Neural cell (in vitro differentiated cells): ENCODE data around the gene ACTR3C.

Experiments used
- EP300 ChIP-seq: fragments of 450-650 bp; conservative IDR thresholded peaks from 2 replicates; pipeline ENCODE4 v1.6.1; 2014; ENCODE audit warnings: antibody characterized with exemption, mild to moderate bottlenecking, moderate library complexity; ENCODE audit not compliant: poor library complexity, severe bottlenecking
- POLR2AphosphoS5 ChIP-seq: IDR thresholded peaks from 2 replicates; pipeline ENCODE4 v1.6.1; 2012
- RAD21 ChIP-seq: fragments of 450-650 bp; conservative IDR thresholded peaks from 2 replicates; pipeline ENCODE4 v1.6.1; 2014; ENCODE audit warnings: antibody characterized with exemption, mild to moderate bottlenecking, moderate library complexity
- SMC3 ChIP-seq: fragments of 450-650 bp; conservative IDR thresholded peaks from 2 replicates; pipeline ENCODE4 v1.6.1; 2014; ENCODE audit warnings: antibody characterized with exemption, mild to moderate bottlenecking, moderate library complexity; ENCODE audit not compliant: poor library complexity
- TF ChIP-seq, protein P1 (sequence below): fragments of 450-650 bp; IDR thresholded peaks from 2 replicates; pipeline ENCODE4 v1.5.1; 2014; ENCODE audit warnings: antibody characterized with exemption, mild to moderate bottlenecking, moderate library complexity; ENCODE audit not compliant: poor library complexity, severe bottlenecking

GRCh38 chr7:150357771-150358427, 34.6 kb upstream of the ACTR3C start:
- TF ChIP-seq, protein P1, sequence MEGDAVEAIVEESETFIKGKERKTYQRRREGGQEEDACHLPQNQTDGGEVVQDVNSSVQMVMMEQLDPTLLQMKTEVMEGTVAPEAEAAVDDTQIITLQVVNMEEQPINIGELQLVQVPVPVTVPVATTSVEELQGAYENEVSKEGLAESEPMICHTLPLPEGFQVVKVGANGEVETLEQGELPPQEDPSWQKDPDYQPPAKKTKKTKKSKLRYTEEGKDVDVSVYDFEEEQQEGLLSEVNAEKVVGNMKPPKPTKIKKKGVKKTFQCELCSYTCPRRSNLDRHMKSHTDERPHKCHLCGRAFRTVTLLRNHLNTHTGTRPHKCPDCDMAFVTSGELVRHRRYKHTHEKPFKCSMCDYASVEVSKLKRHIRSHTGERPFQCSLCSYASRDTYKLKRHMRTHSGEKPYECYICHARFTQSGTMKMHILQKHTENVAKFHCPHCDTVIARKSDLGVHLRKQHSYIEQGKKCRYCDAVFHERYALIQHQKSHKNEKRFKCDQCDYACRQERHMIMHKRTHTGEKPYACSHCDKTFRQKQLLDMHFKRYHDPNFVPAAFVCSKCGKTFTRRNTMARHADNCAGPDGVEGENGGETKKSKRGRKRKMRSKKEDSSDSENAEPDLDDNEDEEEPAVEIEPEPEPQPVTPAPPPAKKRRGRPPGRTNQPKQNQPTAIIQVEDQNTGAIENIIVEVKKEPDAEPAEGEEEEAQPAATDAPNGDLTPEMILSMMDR = no peak
- TF ChIP-seq EP300 (no peak), RAD21 (no peak), POLR2AphosphoS5 (no peak), SMC3 (no peak)
